HCT116 (cell line): ENCODE data around the gene SPTBN1. TPM values are rescaled to one million over a fixed set of nuclear protein-coding genes. Genes with fewer than 3 reads are reported as not detected.

Experiments used
- ATAC-seq: fragments of 200-7000 bp; cut with Tn5 transposase; 2 replicates; pipeline ENCODE4 v1.9.1; 2020; ENCODE audit warnings: mild to moderate bottlenecking, moderate library complexity
- BruUV-seq: library from RNA; stranded (reverse); fragments of 400-500 nt; replicated peaks from 2 replicates; lab custom pipeline; 2021; lab: Mats Ljungman, UMichigan
- CTCF ChIA-PET: fragments of 300-600 bp; sonication (Branson Sonifier 250); formaldehyde crosslinking; loops from one replicate; lab custom pipeline; 2021; ENCODE audit warnings: antibody characterized with exemption; lab: Charles Lee
- POLR2A ChIA-PET: fragments of 300-600, 350-600 bp; sonication (Branson Sonifier 250); formaldehyde crosslinking; loops from one replicate; lab custom pipeline; 2021; ENCODE audit warnings: antibody characterized with exemption; lab: Charles Lee
- RAD21 ChIA-PET, 2 experiments: fragments of 300-600 bp; sonication (Branson Sonifier 250); formaldehyde crosslinking; loops; one replicate each; lab custom pipeline; 2023; ENCODE audit warnings: low total read pairs in 2 of 2; ENCODE audit not compliant: uncharacterized antibody in 2 of 2, unreplicated experiment in 2 of 2, low non-redundant PET in 1 of 2; lab: Charles Lee
- DNase-seq: peaks from one replicate; pipeline ENCODE4 v3.0.0-alpha.2; 2010; ENCODE audit warnings: low read depth, low spot score
- H2AFZ ChIP-seq: fragments of 200-600 bp; shearing (Covaris generic), sonication (generic); 2 replicates; pipeline ENCODE4 v1.6.1; 2017; ENCODE audit warnings: low read depth, mixed run types, mixed read lengths, antibody characterized with exemption, low read length; ENCODE audit not compliant: poor library complexity, severe bottlenecking
- H3K27ac ChIP-seq: 2 replicates; pipeline ENCODE4 v1.5.1; 2012; ENCODE audit warnings: low read depth, low read length
- H3K27me3 ChIP-seq: fragments of 200-600 bp; sonication (generic); 2 replicates; pipeline ENCODE4 v1.6.1; 2016; ENCODE audit warnings: mixed run types, low read length, mixed read lengths; ENCODE audit not compliant: insufficient read depth
- H3K36me3 ChIP-seq, 2 experiments: fragments of 200-500 bp in 1 of 2; fragments of 200-600 bp in 1 of 2; sonication (Bioruptor generic) in 1 of 2; sonication (generic) in 1 of 2; 2 replicates each; pipeline versions ENCODE4 v1.5.1 to v1.6.1; 2014 to 2016; ENCODE audit warnings: low read length in 2 of 2, inconsistent platforms in 1 of 2, mixed read lengths in 1 of 2, mixed run types in 1 of 2; ENCODE audit not compliant: insufficient read depth in 2 of 2, control insufficient read depth in 1 of 2
- H3K4me1 ChIP-seq, 2 experiments: fragments of 200-600 bp in 1 of 2; sonication (generic) in 1 of 2; 2 replicates each; pipeline versions ENCODE4 v1.5.1 to v1.6.1; 2012 to 2017; ENCODE audit warnings: low read length in 2 of 2, inconsistent platforms in 1 of 2, mild to moderate bottlenecking in 1 of 2, mixed read lengths in 1 of 2, mixed run types in 1 of 2, moderate library complexity in 1 of 2; ENCODE audit not compliant: insufficient read depth in 2 of 2, control insufficient read depth in 1 of 2
- H3K4me2 ChIP-seq: fragments of 200-600 bp; sonication (generic); 2 replicates; pipeline ENCODE4 v1.6.1; 2017; ENCODE audit warnings: mixed run types, low read length, mixed read lengths
- H3K4me3 ChIP-seq, 2 experiments: fragments of 200-600 bp in 1 of 2; sonication (generic) in 1 of 2; replicated peaks in 1 of 2; 2 replicates each; pipeline ENCODE4 v1.5.1; 2011 to 2016; ENCODE audit warnings: low read length in 2 of 2, control low read depth in 1 of 2, low read depth in 1 of 2, mild to moderate bottlenecking in 1 of 2, mixed read lengths in 1 of 2, mixed run types in 1 of 2
- H3K79me2 ChIP-seq: fragments of 200-600 bp; sonication (generic); 2 replicates; pipeline ENCODE4 v1.6.1; 2017; ENCODE audit warnings: mild to moderate bottlenecking, mixed run types, low read length, moderate library complexity, mixed read lengths; ENCODE audit not compliant: insufficient read depth
- H3K9ac ChIP-seq: fragments of 200-600 bp; sonication (generic); 2 replicates; pipeline ENCODE4 v1.6.1; 2016; ENCODE audit warnings: low read length, mixed read lengths
- H3K9me2 ChIP-seq: fragments of 200-600 bp; sonication (generic), shearing (Covaris generic); 2 replicates; pipeline ENCODE4 v1.6.1; 2017; ENCODE audit warnings: mixed run types, mild to moderate bottlenecking, moderate library complexity; ENCODE audit not compliant: insufficient read depth
- H3K9me3 ChIP-seq, 2 experiments: fragments of 200-500 bp in 1 of 2; fragments of 200-600 bp in 1 of 2; sonication (Bioruptor generic) in 1 of 2; sonication (generic) in 1 of 2; 2 replicates each; pipeline ENCODE4 v1.6.1; 2014 to 2017; ENCODE audit warnings: low read length in 2 of 2, mixed read lengths in 2 of 2, inconsistent platforms in 1 of 2, low read depth in 1 of 2, mild to moderate bottlenecking in 1 of 2, mixed run types in 1 of 2, moderate library complexity in 1 of 2; ENCODE audit not compliant: control insufficient read depth in 1 of 2, insufficient read depth in 1 of 2
- H4K20me1 ChIP-seq: fragments of 200-600 bp; sonication (generic), shearing (Covaris generic); 2 replicates; pipeline ENCODE4 v1.6.1; 2017; ENCODE audit warnings: mixed run types, mild to moderate bottlenecking, moderate library complexity; ENCODE audit not compliant: insufficient read depth
- CBX3 ChIP-seq: IDR thresholded peaks from 2 replicates; pipeline ENCODE4 v1.6.1; 2012; ENCODE audit warnings: low read depth
- CEBPB ChIP-seq: IDR thresholded peaks from 2 replicates; pipeline ENCODE4 v1.6.1; 2012; ENCODE audit warnings: low read depth
- CTCF ChIP-seq, 3 experiments: fragments of 200-600 bp in 1 of 3; sonication (generic) in 1 of 3; IDR thresholded peaks in 2 of 3; conservative IDR thresholded peaks in 1 of 3; 2 replicates each; pipeline ENCODE4 v1.5.1; 2012 to 2017; ENCODE audit warnings: low read depth in 2 of 3, low read length in 2 of 3, antibody characterized with exemption in 1 of 3, borderline replicate concordance in 1 of 3, control low read depth in 1 of 3, mild to moderate bottlenecking in 1 of 3, mixed read lengths in 1 of 3, mixed run types in 1 of 3, moderate library complexity in 1 of 3; ENCODE audit not compliant: insufficient read depth in 1 of 3
- EGR1 ChIP-seq: IDR thresholded peaks from 2 replicates; pipeline ENCODE4 v1.6.1; 2012; ENCODE audit warnings: low read depth
- ELF1 ChIP-seq: IDR thresholded peaks from 2 replicates; pipeline ENCODE4 v1.6.1; 2012; ENCODE audit warnings: low read depth, borderline replicate concordance
- EZH2 ChIP-seq: fragments of 200-600 bp; sonication (generic); IDR thresholded peaks from 2 replicates; pipeline ENCODE4 v1.6.1; 2017; ENCODE audit warnings: antibody characterized with exemption, mixed run types
- EZH2phosphoT487 ChIP-seq: fragments of 200-600 bp; IDR thresholded peaks from 2 replicates; pipeline ENCODE4 v1.6.1; 2018; ENCODE audit warnings: antibody characterized with exemption, borderline replicate concordance
- FOSL1 ChIP-seq: IDR thresholded peaks from 2 replicates; pipeline ENCODE4 v1.6.1; 2012; ENCODE audit warnings: low read depth
- MAX ChIP-seq: IDR thresholded peaks from 2 replicates; pipeline ENCODE4 v1.6.1; 2012
- POLR2A ChIP-seq: IDR thresholded peaks from 2 replicates; pipeline ENCODE4 v1.7.0; 2011; ENCODE audit warnings: borderline replicate concordance; ENCODE audit not compliant: insufficient read depth, insufficient read length; ENCODE audit errors: extremely low read depth
- POLR2AphosphoS5 ChIP-seq: IDR thresholded peaks from 2 replicates; pipeline ENCODE4 v1.6.1; 2011; ENCODE audit warnings: mild to moderate bottlenecking, low read depth, low read length, moderate library complexity
- RAD21 ChIP-seq: IDR thresholded peaks from 2 replicates; pipeline ENCODE4 v1.6.1; 2012; ENCODE audit warnings: low read depth, mild to moderate bottlenecking
- SIN3A ChIP-seq: IDR thresholded peaks from 2 replicates; pipeline ENCODE4 v1.6.1; 2012; ENCODE audit warnings: low read depth
- SP1 ChIP-seq: IDR thresholded peaks from 2 replicates; pipeline ENCODE4 v1.6.1; 2012; ENCODE audit warnings: low read depth
- SRF ChIP-seq: IDR thresholded peaks from 2 replicates; pipeline ENCODE4 v1.6.1; 2012; ENCODE audit warnings: low read depth
- TCF7L2 ChIP-seq: IDR thresholded peaks from 2 replicates; pipeline ENCODE4 v1.7.0; 2011; ENCODE audit warnings: borderline replicate concordance, inconsistent platforms; ENCODE audit not compliant: insufficient read depth, insufficient read length; ENCODE audit errors: extremely low read depth
- ZFX ChIP-seq: fragments of 450-650 bp; IDR thresholded peaks from 2 replicates; pipeline ENCODE4 v1.6.1; 2017
- intact Hi-C: fragments of 100-400 bp; cut with micrococcal nuclease; formaldehyde crosslinking; loops from 2 replicates; pipeline ENCODE4 v1.10.0; 2022
- total RNA-seq: library from RNA; stranded (reverse); gene quantifications from one replicate; pipeline ENCODE4 v1.2.1, GENCODE V29; 2021; ENCODE audit not compliant: unreplicated experiment
- TF ChIP-seq, protein P1 (sequence below): IDR thresholded peaks from 2 replicates; pipeline ENCODE4 v1.6.1; 2012
- TF ChIP-seq, protein P2 (sequence below): IDR thresholded peaks from 2 replicates; pipeline ENCODE4 v1.6.1; 2011; ENCODE audit warnings: mild to moderate bottlenecking, low read length, moderate library complexity; ENCODE audit not compliant: insufficient replicate concordance; ENCODE audit errors: extremely low read depth
- TF ChIP-seq, protein P3 (sequence below): IDR thresholded peaks from 2 replicates; pipeline ENCODE4 v1.6.1; 2012; ENCODE audit warnings: low read depth

The SPTBN1 gene
- total RNA-seq, 1 experiment from 2014 or later = 84.4 TPM

DNA sequence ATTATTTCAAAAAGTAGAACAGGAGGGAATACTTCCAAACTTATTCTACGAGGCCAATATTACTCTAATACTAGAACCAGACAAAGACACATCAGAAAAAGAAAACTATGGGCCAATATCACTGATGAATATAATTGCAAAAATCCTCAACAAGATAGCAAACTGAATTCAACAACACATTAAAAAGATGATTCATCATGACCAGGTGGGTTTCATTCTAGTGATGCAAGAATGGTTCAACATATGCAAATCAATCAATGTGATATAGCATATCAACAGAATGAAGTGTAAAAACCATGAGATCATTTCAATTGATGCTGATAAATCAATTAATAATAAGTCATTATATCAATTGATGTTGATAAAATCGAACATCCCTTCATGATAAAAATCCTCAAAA, 244.9 kb downstream of the SPTBN1 start:
- DNase-seq (no peak), ATAC-seq (no peak)
- Histone ChIP-seq H3K4me2 (no peak overlapping the region), H3K36me3 (no peaks in the 10 kb centered on the region), H3K9ac (no peak overlapping the region), H3K9me2 (no peaks in the 10 kb centered on the region), H2AFZ (no peak overlapping the region), H3K27me3 (no peaks in the 10 kb centered on the region), H3K79me2 (no peaks in the 10 kb centered on the region), H3K4me3 (no peak overlapping the region), H3K4me1 (no peaks in the 10 kb centered on the region), H3K9me3 (no peaks in the 10 kb centered on the region; a peak in 1 of 4 replicates), H4K20me1 (no peaks in the 10 kb centered on the region), H3K27ac (no peak overlapping the region)
- TF ChIP-seq ZFX = no peak
- no peak for TF ChIP-seq MAX
- no peak for TF ChIP-seq RAD21
- TF ChIP-seq EGR1 = no peak
- TF ChIP-seq POLR2AphosphoS5 = no peak
- no peak for TF ChIP-seq CBX3
- no peak for TF ChIP-seq CEBPB
- TF ChIP-seq SIN3A = no peak
- TF ChIP-seq, protein P1, sequence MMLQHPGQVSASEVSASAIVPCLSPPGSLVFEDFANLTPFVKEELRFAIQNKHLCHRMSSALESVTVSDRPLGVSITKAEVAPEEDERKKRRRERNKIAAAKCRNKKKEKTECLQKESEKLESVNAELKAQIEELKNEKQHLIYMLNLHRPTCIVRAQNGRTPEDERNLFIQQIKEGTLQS = no peak
- no peak for TF ChIP-seq EZH2
- TF ChIP-seq SP1 = no peak
- TF ChIP-seq SRF = no peak
- TF ChIP-seq, protein P2, sequence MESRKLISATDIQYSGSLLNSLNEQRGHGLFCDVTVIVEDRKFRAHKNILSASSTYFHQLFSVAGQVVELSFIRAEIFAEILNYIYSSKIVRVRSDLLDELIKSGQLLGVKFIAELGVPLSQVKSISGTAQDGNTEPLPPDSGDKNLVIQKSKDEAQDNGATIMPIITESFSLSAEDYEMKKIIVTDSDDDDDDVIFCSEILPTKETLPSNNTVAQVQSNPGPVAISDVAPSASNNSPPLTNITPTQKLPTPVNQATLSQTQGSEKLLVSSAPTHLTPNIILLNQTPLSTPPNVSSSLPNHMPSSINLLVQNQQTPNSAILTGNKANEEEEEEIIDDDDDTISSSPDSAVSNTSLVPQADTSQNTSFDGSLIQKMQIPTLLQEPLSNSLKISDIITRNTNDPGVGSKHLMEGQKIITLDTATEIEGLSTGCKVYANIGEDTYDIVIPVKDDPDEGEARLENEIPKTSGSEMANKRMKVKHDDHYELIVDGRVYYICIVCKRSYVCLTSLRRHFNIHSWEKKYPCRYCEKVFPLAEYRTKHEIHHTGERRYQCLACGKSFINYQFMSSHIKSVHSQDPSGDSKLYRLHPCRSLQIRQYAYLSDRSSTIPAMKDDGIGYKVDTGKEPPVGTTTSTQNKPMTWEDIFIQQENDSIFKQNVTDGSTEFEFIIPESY = no peak
- TF ChIP-seq ELF1 = no peak
- no peak for TF ChIP-seq EZH2phosphoT487
- TF ChIP-seq TCF7L2 = no peak
- TF ChIP-seq CTCF (IDR thresholded peaks at IDR 0.05 in 2 of 3, conservative IDR thresholded peaks at IDR 0.05 in 1 of 3; ENCODE audit: borderline replicate concordance in 1 of 3, insufficient read depth in 1 of 3, low read depth in 2 of 3, low read length in 2 of 3) = no peak
- TF ChIP-seq POLR2A = no peak
- no peak for TF ChIP-seq FOSL1
- TF ChIP-seq, protein P3, sequence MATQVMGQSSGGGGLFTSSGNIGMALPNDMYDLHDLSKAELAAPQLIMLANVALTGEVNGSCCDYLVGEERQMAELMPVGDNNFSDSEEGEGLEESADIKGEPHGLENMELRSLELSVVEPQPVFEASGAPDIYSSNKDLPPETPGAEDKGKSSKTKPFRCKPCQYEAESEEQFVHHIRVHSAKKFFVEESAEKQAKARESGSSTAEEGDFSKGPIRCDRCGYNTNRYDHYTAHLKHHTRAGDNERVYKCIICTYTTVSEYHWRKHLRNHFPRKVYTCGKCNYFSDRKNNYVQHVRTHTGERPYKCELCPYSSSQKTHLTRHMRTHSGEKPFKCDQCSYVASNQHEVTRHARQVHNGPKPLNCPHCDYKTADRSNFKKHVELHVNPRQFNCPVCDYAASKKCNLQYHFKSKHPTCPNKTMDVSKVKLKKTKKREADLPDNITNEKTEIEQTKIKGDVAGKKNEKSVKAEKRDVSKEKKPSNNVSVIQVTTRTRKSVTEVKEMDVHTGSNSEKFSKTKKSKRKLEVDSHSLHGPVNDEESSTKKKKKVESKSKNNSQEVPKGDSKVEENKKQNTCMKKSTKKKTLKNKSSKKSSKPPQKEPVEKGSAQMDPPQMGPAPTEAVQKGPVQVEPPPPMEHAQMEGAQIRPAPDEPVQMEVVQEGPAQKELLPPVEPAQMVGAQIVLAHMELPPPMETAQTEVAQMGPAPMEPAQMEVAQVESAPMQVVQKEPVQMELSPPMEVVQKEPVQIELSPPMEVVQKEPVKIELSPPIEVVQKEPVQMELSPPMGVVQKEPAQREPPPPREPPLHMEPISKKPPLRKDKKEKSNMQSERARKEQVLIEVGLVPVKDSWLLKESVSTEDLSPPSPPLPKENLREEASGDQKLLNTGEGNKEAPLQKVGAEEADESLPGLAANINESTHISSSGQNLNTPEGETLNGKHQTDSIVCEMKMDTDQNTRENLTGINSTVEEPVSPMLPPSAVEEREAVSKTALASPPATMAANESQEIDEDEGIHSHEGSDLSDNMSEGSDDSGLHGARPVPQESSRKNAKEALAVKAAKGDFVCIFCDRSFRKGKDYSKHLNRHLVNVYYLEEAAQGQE = no peak
- ChIA-PET RAD21 (no interaction called here), CTCF (no interaction called here), POLR2A (no interaction called here)
- no TSS peak for BruUV-seq
- intact Hi-C loops = no loop called here
